OCI-LY1 (cell line): ENCODE results near the gene ZRANB2.

Experiments used
- CTCF ChIP-seq: fragments of 200-600 bp; sonication (generic), shearing (Covaris generic); IDR thresholded peaks from 2 replicates; pipeline ENCODE4 v1.5.1; 2017; ENCODE audit warnings: mild to moderate bottlenecking, antibody characterized with exemption, low read length, moderate library complexity, mixed read lengths
- EZH2 ChIP-seq: fragments of 200-600 bp; sonication (generic), shearing (Covaris generic); IDR thresholded peaks from 2 replicates; pipeline ENCODE4 v1.8.0; 2017; ENCODE audit warnings: borderline replicate concordance, mixed run types, mild to moderate bottlenecking, antibody characterized with exemption, low read length, moderate library complexity, mixed read lengths

- TF ChIP-seq CTCF (no peak), EZH2 (no peak)
These were observed 32.9 kb downstream of the ZRANB2 start, which contains the start of gene PTGER3 for GRCh38 chr1:71047635-71048607.
